Stimulated activated CD4-positive, alpha-beta T cell treated with anti-CD3 and anti-CD28 coated beads, Interleukin-15, amount 100 ng/mL, for 24 hours (primary cell): ENCODE measurements around the gene PALD1.

Source experiments
- DNase-seq: peaks from one replicate; pipeline ENCODE4 v3.0.0-alpha.2; 2020

Gene PALD1

GRCh38 chr10:70508912-70509756 lies 30.6 kb downstream of the PALD1 start:
- no peak for DNase-seq

DNA sequence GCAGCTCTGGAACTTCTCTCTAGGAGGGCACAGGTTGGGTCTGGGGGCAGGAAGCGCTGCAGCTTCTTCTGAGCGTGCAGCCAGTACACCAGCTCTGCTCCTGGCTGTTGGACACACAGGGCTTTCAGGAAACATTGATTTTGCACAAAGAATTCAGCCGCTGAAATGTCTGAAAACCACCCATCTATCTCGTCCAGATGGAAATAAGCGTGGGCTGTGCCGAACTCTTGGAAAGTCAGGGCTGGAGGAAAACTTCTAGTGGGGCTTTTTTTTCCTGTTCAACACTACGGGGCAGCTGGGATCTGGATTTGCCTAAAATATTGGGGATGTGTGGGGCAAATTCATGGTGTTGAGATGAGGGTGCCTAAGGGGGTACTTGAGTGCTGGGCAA lies 31.2 kb downstream of the PALD1 start:
- no peak for DNase-seq

- DNase-seq = no peak
Observed at GRCh38 chr10:70510453-70510852, 31.9 kb downstream of the PALD1 start.

- DNase-seq = no peak
Observed at GRCh38 chr10:70510904-70511303, 32.3 kb downstream of the PALD1 start.

DNA sequence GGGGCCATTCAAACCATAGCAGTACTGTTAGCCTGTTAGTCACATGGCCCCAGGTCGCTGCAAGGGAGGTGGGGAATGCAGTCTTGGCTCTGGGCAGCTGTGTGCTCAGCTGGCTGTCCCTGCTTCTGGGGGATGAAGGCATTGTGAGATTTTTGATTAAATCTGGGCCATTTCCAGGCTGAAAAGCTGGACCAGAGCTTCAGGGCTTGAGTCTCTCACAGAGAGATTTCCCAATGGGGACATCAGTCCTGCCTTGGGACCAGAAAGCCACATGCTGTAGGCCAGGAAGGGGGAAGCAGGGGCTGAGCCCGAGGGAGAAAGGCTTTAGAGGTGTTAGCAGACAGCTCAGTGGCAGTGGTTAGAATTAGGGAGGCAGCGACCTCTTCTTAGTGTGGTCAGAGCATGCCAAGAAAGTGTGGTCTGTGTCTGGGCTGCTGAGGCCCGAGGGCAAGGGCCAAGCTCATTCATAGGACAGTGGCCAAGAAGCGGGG lies 33.6 kb downstream of the PALD1 start:
- DNase-seq = no peak

DNA sequence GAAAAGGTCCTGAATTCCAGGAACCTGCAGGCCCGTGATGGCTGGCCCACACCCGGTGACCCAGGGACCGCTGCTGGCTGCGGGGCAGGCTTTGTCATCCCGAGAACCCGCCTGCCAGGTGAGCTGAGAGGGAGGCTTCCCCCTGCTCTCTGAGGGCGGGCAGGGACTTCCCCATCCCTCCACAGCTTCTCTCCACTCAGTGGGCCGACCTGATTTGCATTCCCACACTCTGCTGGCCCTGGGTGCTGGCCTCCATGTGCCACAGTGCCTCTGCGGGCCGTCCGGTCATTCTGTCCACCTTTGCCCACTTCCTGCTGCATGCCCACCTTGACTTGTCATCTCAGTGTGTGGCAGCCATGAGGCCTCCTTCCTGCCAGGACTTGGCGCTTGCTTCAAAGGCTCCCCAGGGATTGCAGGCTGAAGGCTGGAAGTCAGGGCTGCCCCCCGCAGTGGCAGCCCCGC lies 35.3 kb downstream of the PALD1 start:
- peak; percentile 60 for DNase-seq

- DNase-seq = no peak
Observed at GRCh38 chr10:70514591-70514990, 36.0 kb downstream of the PALD1 start.

GRCh38 chr10:70515035-70515667 lies 36.6 kb downstream of the PALD1 start:
- no peak for DNase-seq

- no peak for DNase-seq
Observed at GRCh38 chr10:70518695-70519094, 40.1 kb downstream of the PALD1 start.

DNA sequence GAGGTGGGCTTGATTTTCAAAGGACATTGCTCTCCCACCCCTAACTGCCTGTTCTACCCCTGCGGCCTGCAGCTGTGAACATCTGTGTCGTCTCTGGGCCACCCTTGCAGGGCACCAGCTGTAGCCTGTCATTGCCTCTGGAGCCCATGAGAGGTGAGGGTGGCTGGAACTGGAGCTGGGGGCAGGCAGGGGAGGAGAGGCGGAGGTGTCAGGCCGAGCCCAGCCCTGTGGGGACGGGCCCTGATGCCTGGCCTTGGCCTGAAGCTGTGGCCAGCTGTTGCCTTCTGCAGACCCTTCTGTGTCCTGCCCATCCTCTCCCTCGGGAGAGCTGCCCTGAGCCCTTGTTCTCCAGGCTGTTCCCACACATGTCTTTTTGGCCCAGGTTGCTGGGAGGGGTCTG lies 44.5 kb downstream of the PALD1 start:
- DNase-seq = no peak

DNA sequence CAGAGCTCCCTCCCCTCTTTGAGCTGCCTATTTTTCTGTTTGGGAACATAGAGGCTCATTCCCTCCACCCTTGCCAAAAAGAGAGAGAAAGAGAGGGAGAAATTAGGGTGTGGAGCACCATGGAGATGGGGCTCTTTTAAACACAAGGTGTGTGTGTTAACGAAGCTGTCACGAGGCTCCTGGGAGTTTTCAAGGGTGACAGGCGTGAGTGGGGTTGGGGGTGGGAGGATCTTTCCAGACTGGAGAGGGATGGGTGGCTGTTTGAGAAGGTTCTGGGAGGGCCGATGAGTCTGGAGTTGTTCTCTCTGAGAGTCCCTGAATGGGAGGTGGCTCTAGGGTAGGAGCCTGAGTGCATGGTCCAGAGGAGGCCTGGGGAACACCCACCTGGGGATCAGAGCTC lies 45.0 kb downstream of the PALD1 start:
- DNase-seq = no peak

DNA sequence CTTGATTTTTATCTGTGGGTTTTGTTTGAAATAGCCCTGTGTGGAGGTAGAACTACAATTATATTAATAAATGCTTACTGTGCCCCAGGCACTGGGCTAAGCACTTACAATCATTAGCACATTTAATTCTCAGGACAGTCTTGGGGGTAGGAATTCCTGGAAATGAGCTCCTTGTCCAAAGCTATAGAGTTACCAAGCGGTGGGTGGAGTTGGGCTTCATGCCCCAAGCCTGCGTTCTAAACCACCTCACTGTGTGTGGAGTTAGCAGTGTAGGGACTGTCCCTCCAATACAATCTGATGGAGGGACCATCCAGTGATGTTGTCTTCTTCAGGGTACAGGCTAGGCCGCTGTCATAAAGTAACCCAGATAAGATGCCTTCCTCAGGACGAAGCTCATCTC lies 49.7 kb downstream of the PALD1 start:
- no peak for DNase-seq

DNA sequence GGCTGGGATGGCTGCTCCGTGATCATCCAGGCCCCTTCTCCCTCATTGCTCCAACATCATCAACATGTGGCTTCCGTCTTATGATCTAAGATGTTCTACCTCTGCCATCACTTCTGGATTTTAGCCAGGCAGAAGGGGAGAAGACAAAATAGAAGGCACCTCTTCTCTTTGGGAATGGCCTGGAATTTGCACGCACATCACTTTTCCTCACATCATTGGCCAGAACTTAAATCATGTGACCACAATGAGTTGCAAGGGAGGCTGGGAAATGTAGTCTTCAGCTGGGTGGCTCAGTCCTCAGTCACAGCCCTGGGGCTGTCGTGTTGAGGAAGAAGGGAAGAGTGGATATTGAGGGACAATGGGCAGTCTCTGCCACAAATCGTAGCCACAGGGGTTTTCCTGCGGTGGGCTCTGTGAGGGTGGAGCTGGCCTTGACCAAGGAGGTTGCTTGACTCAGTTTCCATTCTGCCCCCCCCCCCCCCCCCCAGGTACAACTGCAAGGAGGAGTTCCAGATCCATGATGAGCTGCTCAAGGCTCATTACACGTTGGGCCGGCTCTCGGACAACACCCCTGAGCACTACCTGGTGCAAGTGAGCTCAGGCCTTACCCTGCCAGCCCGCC lies 50.3 kb downstream of the PALD1 start:
- peak; percentile 17 for DNase-seq

- DNase-seq = no peak
Observed at GRCh38 chr10:70529848-70530247, 51.3 kb downstream of the PALD1 start.

DNA sequence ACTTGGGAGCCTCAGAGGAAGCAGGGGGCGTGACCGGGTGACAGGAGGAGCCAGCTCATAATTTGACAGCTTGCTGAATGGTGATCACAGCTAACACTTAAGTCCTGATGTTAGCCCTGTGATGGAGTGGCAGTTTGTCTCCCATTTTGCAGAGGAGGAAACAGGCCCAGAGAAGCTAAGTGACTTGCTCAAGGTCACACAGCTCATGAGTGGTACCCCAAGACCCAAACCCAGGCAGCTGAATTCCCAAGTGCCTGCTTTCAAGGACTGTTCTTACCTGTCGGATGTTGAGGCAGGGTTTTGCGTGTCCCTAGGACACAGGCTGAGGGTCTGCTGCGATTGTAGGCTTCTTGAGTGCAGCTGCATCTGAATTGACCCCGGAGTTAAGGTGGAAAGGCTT lies 51.7 kb downstream of the PALD1 start:
- DNase-seq = no peak

DNA sequence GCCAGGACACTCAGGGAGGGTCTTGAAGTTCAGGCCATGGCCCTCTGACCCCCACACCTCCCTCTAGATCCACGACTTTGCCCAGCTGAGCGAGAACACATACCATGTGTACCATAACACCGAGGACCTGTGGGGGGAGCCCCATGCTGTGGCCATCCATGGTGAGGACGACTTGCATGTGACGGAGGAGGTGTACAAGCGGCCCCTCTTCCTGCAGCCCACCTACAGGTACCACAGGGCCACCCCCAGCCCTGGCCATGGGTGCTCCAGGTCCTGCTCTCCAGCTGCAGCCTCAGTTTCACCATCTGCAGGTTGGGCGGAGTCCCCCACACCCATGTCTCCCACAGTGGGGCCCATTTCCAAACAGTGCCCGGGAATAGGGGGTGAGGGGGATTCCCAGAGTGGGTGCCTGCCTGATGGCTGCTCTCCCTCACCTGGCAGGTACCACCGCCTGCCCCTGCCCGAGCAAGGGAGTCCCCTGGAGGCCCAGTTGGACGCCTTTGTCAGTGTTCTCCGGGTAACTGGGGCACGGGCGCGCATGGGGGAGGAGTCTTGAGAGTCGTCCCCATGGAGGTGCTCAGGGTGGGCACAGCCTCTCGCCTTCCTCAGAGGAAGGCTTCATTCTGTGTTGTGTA lies 54.1 kb downstream of the PALD1 start:
- no peak for DNase-seq

- no peak for DNase-seq
Observed at GRCh38 chr10:70533189-70533558, 54.6 kb downstream of the PALD1 start.

DNA sequence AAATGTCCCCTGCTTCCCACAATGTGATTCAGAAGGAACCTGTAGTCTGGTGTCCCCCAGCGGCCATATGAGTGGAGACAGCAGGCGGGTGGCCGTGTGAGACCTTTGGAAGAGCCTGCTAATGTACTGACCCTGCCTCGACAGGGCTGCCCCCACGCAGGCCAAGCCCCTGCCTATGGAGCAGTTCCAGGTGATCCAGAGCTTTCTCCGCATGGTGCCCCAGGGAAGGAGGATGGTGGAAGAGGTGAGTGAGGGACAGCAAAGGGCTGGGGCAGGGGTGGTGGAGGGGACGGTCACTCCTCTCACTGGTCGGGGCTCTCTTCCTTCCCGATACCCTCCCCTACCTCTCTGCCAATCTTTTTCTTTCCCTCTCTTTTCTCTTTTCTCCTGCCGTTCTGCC lies 55.7 kb downstream of the PALD1 start:
- DNase-seq = no peak

GRCh38 chr10:70535001-70535400 lies 56.4 kb downstream of the PALD1 start:
- no peak for DNase-seq

GRCh38 chr10:70535451-70535850 lies 56.9 kb downstream of the PALD1 start:
- no peak for DNase-seq

DNA sequence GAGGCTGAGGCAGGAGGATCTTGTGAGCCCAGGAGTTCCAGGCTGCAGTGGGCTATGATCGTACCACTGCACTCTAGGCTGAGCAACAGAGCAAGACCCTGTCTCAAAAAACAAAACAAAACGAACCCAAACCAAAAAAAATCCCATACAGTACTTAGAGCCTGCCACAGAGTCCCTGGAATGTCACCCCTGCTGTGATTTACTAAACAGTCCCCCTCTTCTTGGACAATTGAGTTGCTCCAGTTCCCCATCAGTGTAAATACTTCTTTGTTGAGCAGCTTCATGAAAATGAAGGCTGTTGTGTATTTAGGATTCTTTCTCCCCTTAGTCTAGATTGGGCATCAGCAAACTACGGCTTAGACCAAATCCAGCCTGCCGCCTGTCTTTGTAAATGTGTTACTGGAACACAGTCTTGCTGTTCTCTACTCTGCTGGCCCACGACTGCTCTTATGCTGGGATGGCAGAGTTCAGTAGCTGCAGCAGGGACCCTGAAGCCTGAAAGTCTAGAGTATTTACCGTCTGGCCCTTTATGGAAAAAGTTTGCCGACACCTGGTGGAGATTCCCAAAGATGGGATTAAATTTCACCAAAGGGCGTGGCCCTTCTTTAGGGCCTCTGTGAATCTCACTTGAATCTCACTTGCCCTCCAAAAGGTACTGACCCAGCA lies 57.8 kb downstream of the PALD1 start:
- no peak for DNase-seq

GRCh38 chr10:70537398-70538194 lies 59.0 kb downstream of the PALD1 start:
- peak; percentile 47 for DNase-seq
